Kidney (tissue), 14 donors: Measurements from ENCODE around the gene MCAM. TPM values are rescaled to one million over a fixed set of nuclear protein-coding genes. Genes with fewer than 3 reads are reported as not detected.

Experiments used
- DNase-seq, 5 donors: peaks; one replicate each; pipeline ENCODE4 v3.0.0-alpha.2; 2013 to 2020
- FAIRE-seq: peaks from 2 replicates; lab custom pipeline; 2012; peaks lifted over from hg19 to GRCh38; lab: Jason Lieb, UNC
- H3K27ac ChIP-seq, 2 donors: one replicate each; pipeline ENCODE4 v1.7.0; 2013; ENCODE audit warnings: low read depth in 2 of 2, low read length in 2 of 2, inconsistent platforms in 1 of 2
- H3K27me3 ChIP-seq: one replicate; pipeline ENCODE4 v1.7.1; 2013; ENCODE audit warnings: low read length, inconsistent platforms; ENCODE audit not compliant: control insufficient read depth, insufficient read depth
- H3K36me3 ChIP-seq, 3 donors: one replicate each; pipeline versions ENCODE4 v1.7.0 to v1.7.1; 2013; ENCODE audit warnings: low read length in 3 of 3, control low read depth in 1 of 3, inconsistent platforms in 1 of 3; ENCODE audit not compliant: insufficient read depth in 3 of 3, control insufficient read depth in 2 of 3
- H3K4me1 ChIP-seq, 3 donors: one replicate each; pipeline versions ENCODE4 v1.7.0 to v1.7.1; 2013; ENCODE audit warnings: low read length in 3 of 3, inconsistent platforms in 1 of 3, low read depth in 1 of 3; ENCODE audit not compliant: control insufficient read depth in 2 of 3, insufficient read depth in 2 of 3
- H3K4me3 ChIP-seq, 3 donors: one replicate each; pipeline versions ENCODE4 v1.7.0 to v1.8.1; 2013; ENCODE audit warnings: low read length in 3 of 3, control low read depth in 1 of 3, inconsistent platforms in 1 of 3
- H3K9ac ChIP-seq, 3 donors: one replicate each; pipeline versions ENCODE4 v1.7.0 to v1.7.1; 2013; ENCODE audit warnings: low read length in 3 of 3, control low read depth in 1 of 3, inconsistent platforms in 1 of 3
- H3K9me3 ChIP-seq, 3 donors: one replicate each; pipeline versions ENCODE4 v1.7.0 to v1.7.1; 2013; ENCODE audit warnings: low read length in 3 of 3, control low read depth in 1 of 3, inconsistent platforms in 1 of 3; ENCODE audit not compliant: control insufficient read depth in 2 of 3, insufficient read depth in 1 of 3
- CTCF ChIP-seq: IDR thresholded peaks from 3 replicates; pipeline ENCODE4 v1.5.1; 2012; ENCODE audit warnings: mild to moderate bottlenecking, moderate library complexity, borderline replicate concordance; ENCODE audit not compliant: insufficient read depth; ENCODE audit errors: extremely low read depth
- intact Hi-C: fragments of 100-400 bp; cut with DNase I; formaldehyde crosslinking; loops from one replicate; pipeline ENCODE4 v1.11.1; 2022
- polyA plus RNA-seq: library from polyadenylated mRNA; stranded (reverse); fragments of 350-450 nt; fragmentation: Illumina TruSeq; extraction: RNeasy Lipid Tissue Mini Kit (QIAGEN cat#74804); gene quantifications from one replicate; pipeline ENCODE4 v1.2.3, GENCODE V29; 2014; ENCODE audit warnings: low read depth, low replicate concordance; ENCODE audit not compliant: insufficient read depth
- total RNA-seq: library from RNA; stranded (reverse); fragmentation: NEBNext Ultra II Directional; extraction: Animal tissue kit (Norgen Biotek cat#: 25700); gene quantifications from one replicate; pipeline ENCODE4 v1.2.1, GENCODE V29; 2021
- donor health status: control.
- donor health status: control.
- donor health status: control.
- donor health status: control.
- donor health status: control.
- donor health status: DM: yes; HTN: yes; CAD: no.
- donor health status: Normal renal cell carcinoma (clear cell type).

The MCAM gene
- total and polyA plus RNA-seq, 2 donors from 2014 or later = 42.1 to 137 TPM

- H3K27me3 ChIP-seq = no peaks in the 10 kb centered on the region
- H3K27ac ChIP-seq = peak overlapping the region; percentile 93 to 95
- peak overlapping the region in 1 of 3 donors; percentile 92 for H3K9ac ChIP-seq
- H3K4me3 ChIP-seq = peak overlapping the region in 2 of 3 donors; percentile 81 to 87
- DNase-seq = peak; percentile 61 to 87 (median 78)
- no peak for TF ChIP-seq CTCF
- peaks cover 7 to 59% (median 34%) of the 10 kb centered on the region in 3 donors for H3K4me1 ChIP-seq
- intact Hi-C loops = no loop called here
- no peak for FAIRE-seq
- H3K9me3 ChIP-seq = no peaks in the 10 kb centered on the region
- peaks cover 0 to 17% (median 12%) of the 10 kb centered on the region in 3 donors for H3K36me3 ChIP-seq
Measured at GRCh38 chr11:119363851-119364590, 47.1 kb upstream of the MCAM start.

DNA sequence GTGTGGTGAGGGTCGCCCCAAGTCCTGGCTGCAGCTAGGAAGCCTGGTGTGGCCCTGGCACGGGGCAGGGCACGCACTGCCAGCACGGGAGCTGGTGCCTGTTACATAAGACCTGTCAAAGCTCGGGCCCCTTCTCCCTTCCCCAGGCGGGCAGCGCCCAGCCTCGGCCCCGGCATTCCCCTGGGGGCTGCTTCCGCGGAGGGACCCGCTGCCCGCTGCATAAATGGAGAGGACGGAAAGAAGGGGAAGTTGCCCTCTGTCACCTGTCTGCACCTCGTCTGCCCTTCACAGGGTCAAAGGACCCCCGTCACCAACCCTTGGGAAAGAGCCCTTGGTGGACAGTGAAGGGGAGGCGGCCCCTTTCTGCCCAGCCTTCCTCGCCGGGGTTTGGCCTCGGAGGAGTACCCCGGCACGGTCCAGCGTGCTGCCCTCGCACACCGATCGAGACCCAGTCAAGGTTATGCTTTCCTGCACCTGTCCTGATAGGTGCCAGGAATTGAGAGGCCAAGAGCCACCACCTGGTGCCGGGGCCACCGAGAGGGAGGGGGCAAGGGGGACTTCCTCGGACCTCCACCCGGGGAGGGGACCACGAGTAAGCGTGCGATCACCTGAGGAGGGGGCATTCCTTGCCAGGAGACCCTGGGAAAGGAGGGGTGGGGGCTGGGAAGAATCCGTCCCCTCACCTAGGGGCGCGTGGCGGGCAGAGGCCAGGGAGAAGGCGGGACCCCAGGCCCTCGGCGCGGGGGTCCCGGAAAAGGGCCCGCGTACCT lies 46.3 kb upstream of the MCAM start:
- H3K4me3 ChIP-seq = peak overlapping the region in 2 of 3 donors; percentile 81 to 87
- FAIRE-seq (no peak), DNase-seq (peak in 2 of 5 donors; percentile 68 to 76)
- TF ChIP-seq CTCF = no peak
- H3K27me3 ChIP-seq = no peaks in the 10 kb centered on the region
- H3K36me3 ChIP-seq = peaks cover 0 to 25% (median 15%) of the 10 kb centered on the region in 3 donors
- H3K9me3 ChIP-seq = no peaks in the 10 kb centered on the region
- peak overlapping the region; percentile 93 to 95 for H3K27ac ChIP-seq
- peaks cover 7 to 53% (median 30%) of the 10 kb centered on the region in 3 donors for H3K4me1 ChIP-seq
- peak overlapping the region in 2 of 3 donors; percentile 6 to 92 for H3K9ac ChIP-seq
- intact Hi-C loops = no loop called here

DNA sequence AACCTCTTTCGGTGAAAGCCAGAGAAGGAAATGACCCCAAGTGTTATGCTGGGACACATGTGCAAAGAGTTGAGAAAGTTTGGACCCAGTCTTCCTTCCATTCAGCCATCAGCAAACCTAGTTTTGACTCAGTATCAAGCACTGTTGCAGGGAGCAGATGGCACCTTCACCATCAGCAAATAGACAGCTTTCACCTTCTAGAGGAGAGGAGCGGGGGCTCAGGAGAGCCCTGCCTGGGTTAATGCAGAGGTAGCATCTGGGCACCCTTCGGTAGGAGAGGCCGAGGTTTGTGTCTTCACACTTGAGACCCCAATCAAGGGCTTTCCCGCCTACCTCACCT lies 45.8 kb upstream of the MCAM start:
- Histone ChIP-seq H3K27me3 (no peaks in the 10 kb centered on the region), H3K9me3 (no peaks in the 10 kb centered on the region), H3K4me3 (peak overlapping the region in 2 of 3 donors; percentile 81 to 87), H3K36me3 (peaks cover 0 to 28% (median 19%) of the 10 kb centered on the region in 3 donors), H3K9ac (peak overlapping the region in 2 of 3 donors; percentile 6 to 92), H3K4me1 (peaks cover 3 to 48% (median 26%) of the 10 kb centered on the region in 3 donors), H3K27ac (peak overlapping the region; percentile 93 to 95)
- TF ChIP-seq CTCF = no peak
- FAIRE-seq (no peak), DNase-seq (peak in 1 of 5 donors; percentile 6)
- intact Hi-C loops = no loop called here
